Stimulated activated CD8-positive, alpha-beta memory T cell treated with anti-CD3 and anti-CD28 coated beads, Interleukin-4, amount 100 ng/mL, for 4 hours (primary cell): ENCODE data around the gene GAS6.

Experiments
- DNase-seq, 2 donors: peaks; one replicate each; pipeline ENCODE4 v3.0.0-alpha.2; 2020; ENCODE audit warnings: low read depth in 2 of 2, low spot score in 1 of 2

The GAS6 gene

DNA sequence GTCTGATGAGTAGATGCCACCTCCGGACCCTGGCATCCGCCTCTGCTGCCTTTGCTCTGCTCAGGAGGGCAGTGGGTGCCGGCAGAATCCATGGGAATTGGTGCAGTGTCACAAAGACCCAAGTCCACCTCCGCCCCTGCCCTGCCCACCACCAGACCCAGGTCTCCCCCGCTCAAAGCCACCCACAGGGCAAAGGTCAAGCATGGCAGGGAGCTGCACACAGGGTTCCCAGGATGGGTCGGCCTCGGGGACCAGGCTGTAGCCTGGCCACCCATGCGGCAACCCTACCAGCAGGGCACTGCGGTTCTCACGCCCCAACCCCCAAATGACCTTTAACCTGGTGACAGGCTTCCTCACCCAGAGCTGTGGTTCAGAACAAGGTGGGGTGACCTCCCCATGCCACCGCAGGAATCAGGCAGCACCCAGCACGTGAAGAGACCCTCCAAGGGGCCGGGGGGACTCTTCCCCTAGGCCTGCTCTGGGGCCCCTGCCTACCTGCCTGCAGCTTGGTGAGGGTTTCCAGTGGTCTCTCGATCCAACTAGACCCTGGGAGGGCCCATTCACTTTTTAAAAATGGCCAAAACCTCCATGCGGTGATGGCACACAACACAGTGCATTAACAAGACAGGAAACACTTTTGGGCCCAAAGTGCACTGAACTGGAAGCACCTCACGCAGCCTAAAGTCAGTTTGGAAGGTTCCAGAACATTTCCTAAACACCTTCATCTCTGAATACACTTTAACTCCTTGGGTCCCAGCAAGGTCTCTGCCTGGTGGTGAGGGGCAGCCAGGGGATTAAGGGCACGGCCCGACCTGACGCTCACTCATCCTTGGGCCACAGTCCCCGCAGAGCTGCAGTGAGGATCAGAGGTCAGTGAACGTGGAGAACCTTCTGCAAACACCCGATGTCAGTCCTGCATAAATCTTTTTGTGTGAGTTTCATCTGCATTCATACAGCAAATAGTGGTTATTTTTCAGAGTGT lies 11.0 kb downstream of the GAS6 start:
- no peak for DNase-seq

DNA sequence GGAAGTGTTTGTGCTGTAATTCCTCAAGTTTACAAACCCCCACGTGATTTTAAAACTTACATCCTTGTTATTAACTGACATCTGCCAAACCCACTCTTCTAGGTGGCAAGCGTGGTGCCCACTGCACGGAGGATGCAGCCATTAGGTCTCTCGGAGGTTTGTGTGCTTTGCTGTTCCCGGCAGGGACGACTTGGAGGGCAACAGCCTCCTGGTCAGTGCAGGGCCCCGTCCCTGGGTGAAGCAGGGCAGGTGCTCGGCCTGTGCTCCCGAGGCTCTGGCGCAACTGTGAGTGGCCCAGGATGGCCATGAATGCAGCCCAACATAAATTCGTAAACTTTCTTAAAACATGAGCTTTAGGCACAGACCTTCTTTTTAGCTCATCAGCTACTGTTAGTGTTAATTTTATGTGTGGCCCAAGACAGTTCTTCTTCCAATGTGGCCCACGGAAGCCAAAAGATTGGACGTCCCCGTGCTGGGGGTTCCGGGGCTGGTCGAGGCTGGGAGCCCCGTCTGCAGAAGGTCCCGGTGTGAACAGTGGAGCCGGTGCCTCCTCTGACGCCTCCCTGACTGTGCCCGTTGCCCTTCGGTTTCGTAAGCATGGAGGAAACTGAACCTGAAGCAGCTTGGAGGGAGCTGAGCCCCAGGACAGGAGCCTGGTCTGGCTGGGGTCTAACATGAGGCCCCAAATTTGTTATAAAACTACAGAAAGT lies 11.9 kb downstream of the GAS6 start:
- no peak for DNase-seq

GRCh38 chr13:113851480-113851803 lies 12.4 kb downstream of the GAS6 start:
- DNase-seq, result no peak

DNA sequence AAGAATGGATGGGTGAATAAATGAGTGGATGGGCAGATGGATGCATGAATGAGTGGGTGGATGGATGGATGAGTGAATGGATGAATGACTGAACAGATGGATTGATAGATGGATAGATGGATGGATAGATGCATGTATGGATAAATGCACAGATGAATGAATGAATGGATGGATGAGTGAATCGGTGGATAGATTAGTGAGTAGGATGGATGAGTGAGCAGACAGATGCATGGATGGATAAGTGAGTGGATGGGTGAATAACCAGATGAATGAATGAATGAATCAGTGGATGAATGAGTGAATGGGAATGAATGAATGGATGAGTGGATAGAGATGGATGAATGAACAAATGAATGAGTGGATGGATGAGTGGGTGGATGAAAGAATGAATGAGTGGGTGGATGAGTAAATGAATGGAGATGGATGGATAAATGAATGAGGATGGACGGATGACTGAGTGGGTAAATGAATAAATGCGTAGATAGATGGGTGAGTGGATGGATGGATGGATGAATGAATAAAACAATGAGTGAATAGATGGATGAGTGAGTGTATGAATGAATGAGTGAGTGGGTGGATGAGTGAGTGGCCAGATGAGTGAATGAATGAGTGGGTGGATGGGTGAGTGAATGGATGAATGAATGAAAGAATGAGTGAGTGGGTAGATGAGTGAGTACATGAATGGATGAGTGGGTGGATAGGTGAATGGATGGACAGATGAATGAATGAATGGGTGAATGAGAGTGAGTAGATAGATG lies 13.0 kb downstream of the GAS6 start:
- no peak for DNase-seq

DNA sequence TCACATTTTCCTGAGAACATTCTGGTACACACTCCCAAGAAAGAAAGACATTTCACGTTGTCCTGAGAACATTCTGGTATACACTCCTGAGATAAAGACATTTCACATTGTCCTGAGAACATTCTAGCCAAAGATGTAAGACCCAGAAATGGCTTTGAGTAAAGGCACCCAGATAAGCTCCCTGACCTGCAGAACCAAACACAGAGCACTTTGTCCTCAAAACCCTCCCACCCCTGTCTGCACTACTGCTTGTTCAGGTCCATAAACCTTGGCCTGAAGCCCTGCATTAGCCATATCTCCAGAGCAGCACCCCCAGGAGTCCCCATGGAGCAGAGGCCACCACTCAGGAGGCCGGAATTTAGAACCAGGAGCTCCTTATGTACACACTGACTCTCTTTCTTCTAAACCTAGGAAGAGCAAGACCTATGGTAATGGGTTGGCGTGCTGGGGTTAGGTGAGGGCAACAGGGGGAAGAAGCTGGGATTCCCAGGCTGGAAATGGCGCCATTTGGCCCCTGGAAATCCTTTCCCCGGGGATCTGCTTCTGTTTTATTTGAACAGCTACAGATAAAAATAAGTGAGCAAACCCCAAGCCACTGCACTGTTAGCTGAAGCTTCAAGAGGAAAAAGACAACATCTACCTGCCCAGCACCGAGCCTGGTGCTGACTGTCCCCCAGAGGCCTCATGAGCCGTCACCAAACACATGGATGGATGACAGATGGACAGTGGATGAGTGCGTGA lies 13.7 kb downstream of the GAS6 start:
- DNase-seq, result no peak

DNA sequence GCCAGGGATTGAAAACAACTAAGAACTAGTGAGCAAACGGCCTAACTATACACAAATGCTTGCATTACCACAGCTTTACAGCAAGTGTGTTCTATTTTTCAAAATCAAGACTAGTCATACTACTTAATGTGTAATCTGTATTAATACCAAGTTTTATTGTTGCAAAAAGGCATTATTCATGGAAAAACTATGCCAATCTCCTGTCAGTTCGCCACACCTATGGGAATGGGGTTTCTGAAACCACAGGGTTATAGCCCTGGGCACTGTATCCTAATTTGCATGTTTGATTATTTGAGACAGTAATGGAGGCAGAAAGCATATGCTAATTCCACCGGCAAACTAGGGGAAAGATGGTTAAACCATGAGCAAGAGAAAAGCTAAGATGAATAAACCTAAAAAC lies 14.3 kb downstream of the GAS6 start:
- DNase-seq, result no peak

- DNase-seq, result no peak
These were observed 15.2 kb downstream of the GAS6 start for GRCh38 chr13:113848431-113849260.

GRCh38 chr13:113848020-113848419 lies 15.9 kb downstream of the GAS6 start:
- DNase-seq, result no peak

DNA sequence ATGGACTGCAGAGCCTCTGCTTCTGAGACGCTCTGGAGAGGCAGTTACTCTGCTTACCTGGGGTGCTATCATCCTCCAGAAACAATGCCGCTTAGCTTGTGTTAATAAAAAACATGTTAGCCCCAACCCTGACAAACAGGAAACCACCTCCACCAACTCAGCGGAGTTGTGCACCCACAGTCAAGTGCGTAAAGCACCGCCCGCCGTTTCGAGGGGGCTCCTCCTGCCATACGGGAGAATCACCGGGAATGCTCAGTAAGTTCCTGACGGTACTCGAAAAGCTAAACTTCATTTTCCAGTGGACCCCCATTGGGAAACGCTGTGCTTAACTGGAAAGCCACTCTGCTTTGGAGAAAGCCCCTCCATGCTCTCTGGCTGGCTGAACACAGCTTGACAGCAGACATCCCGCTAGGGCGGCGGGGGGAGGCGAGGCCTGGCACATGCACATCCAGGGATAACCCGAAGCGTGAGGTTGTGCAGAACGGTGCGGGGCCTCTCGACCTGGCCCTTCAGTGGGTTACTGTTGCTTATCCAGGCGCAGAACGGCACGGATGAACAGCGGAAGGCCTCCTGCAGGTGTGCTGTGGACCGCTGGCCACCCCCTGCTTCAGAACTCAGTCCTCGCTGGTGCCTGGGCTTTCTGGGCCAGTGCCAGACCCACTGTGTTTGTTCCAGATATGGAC lies 17.1 kb downstream of the GAS6 start:
- DNase-seq, result no peak

DNA sequence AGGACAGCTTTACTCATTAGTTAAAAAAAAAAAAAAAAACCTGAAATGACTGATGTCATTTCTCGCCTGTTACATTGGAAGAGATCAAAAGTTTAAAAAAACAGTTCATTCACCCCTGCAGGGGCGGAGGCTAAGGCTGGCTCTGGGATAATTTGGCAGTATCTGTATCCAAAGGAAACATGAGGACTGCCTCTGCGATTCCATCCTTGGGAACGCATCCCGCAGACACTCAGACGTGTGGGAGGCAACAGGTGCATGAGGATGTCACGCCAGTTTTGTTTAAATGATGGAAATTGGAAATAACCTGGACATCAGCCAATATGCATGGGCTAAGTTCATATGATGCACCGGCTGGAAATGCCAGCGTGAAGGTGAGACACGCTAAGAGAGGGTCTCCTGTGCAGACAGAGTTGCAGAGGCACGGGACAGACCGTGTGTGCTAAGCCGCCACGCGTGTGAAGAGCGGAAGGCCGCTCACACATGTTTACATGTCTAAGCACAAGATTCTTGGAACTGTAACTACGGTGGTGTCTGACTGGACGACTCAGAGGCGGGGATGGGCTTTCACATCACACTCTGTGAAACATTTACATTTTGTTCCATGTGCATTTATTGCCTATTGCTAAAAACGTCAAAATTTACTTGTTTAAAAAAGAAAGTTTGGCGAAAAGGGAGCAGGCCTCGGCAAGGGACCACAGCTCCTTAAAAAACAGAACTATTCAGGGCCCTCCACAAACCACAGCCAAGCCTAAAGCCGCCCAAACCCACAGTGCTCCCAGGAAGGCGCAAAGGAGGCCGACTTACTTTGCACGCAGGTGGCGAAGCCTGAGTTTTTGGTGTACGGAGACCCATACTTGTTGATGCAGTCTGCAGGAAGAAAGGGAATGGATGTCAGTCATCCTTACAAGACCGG lies 17.9 kb downstream of the GAS6 start:
- DNase-seq, result no peak

DNA sequence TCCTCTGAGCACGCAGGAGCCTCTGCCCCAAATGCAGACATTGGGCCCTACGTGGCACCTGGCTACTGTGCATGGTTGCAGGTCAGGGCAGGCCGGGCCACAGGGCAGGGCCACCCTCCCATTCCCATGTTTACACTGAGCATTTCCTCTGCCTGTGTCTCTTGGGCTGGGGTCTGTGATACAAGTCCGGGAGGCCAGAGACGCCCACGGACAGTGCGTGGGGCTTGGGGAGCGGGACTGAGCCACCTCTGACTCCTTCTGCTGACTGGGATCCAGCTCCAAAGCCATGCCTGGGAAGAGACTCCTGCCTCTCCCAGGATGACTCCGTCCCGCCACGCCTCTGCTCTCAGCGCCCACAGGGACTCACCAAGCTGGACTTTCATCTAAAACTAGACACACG lies 18.8 kb downstream of the GAS6 start:
- no peak for DNase-seq

DNA sequence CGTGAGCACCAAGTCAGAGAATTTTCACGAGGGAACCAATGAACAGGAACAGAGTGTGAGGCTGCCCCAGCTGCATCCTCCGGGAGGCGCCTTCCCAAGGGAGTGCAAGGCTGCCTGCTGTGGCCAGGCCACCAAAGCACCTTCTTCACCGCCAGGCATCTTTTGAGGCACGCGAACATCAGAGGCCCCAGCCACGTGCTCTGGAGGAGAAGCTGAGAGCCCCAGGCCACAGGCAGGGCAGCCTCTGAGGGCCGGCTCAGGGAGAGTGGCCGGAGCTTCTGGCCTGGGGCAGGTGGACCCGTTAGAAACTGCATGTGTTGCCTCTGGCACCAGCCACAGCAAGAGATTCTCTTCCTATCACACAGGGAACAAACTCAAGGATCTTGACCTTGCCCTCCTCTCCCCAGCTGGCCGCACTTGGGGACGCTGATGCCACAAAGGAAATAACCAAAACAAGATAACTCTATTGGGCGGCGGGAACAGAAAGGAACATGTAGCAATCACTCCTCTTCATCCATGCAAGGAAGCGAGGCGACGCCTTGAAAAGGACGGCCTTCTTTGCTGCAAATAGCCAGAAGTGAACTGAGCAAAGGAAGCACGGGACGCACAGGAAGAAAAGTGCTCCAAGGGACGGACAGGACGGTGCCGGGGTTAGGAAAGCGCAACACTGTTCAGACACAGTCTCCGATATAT lies 19.9 kb downstream of the GAS6 start:
- no peak for DNase-seq

DNA sequence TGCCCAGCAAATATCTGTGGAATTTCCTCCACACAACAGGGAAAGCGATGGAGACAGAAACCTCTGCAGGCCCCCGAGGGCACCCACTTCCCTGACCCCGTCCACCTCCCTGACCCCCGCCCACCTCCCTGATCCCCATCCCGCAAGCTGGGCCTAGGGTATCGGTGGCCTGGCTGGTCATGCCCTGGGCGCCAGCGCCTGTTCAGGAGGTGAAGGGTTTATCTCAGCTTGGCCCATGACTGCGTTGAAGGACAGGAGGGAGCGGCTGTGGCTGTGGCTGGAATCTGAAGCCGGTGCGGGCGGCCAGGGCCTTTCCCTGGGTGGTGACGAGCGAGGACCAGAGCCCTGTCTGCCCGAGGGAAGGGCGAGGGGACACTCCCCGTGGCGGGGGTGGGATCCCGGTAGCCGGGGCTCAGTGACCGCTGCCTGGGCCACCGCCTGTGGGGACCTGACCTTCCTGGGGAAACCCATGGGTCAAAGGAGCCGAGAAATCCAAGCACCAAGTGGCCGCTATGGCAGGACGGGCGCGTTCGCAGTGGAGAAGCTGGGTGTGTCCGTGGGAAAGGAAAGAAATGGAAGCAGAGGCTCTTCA lies 20.7 kb downstream of the GAS6 start:
- DNase-seq, result no peak

GRCh38 chr13:113842336-113843062 lies 21.4 kb downstream of the GAS6 start:
- no peak for DNase-seq

GRCh38 chr13:113841353-113841650 lies 22.6 kb downstream of the GAS6 start:
- DNase-seq, result no peak

- DNase-seq, result no peak
These were observed 23.1 kb downstream of the GAS6 start for GRCh38 chr13:113840541-113841352.
